Right lobe of liver (tissue), 4 donors: ENCODE results near the gene ARSI.

Experiments
- POLR2A ChIP-seq: fragments of 450-650 bp; IDR thresholded peaks from one replicate; pipeline ENCODE4 v1.6.1; 2017; ENCODE audit warnings: antibody characterized with exemption, mild to moderate bottlenecking
- TF ChIP-seq, protein P1 (sequence below), 4 donors: fragments of 200-600 bp in 3 of 4; fragments of 450-650 bp in 1 of 4; IDR thresholded peaks; one replicate each; pipeline versions ENCODE4 v1.5.1 to v1.8.0; 2016 to 2022; ENCODE audit warnings: antibody characterized with exemption in 4 of 4, mild to moderate bottlenecking in 2 of 4
- donor health status: DM: no; HTN: no; CAD: no.
- donor health status: DM: no; HTN: no; CAD: no.
- donor health status: DM: no; HTN: yes; CAD: no.

DNA sequence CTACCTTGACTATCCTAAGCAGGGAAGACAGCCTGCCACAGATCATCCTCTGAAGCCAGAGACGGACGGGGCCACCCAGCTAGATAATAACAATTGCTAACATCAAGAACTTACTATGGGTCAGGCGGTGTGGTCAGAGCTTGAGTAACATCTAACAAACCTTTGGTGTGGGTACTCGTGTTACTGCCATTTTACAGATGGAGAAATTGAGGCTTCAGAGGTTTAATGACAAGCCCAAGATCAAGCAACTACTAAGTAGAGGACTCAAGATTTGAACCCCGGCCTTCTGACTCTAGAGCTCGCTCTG, 16.7 kb upstream of the ARSI start:
- TF ChIP-seq, protein P1, sequence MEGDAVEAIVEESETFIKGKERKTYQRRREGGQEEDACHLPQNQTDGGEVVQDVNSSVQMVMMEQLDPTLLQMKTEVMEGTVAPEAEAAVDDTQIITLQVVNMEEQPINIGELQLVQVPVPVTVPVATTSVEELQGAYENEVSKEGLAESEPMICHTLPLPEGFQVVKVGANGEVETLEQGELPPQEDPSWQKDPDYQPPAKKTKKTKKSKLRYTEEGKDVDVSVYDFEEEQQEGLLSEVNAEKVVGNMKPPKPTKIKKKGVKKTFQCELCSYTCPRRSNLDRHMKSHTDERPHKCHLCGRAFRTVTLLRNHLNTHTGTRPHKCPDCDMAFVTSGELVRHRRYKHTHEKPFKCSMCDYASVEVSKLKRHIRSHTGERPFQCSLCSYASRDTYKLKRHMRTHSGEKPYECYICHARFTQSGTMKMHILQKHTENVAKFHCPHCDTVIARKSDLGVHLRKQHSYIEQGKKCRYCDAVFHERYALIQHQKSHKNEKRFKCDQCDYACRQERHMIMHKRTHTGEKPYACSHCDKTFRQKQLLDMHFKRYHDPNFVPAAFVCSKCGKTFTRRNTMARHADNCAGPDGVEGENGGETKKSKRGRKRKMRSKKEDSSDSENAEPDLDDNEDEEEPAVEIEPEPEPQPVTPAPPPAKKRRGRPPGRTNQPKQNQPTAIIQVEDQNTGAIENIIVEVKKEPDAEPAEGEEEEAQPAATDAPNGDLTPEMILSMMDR (IDR thresholded peaks at IDR 0.05) = no peak
- TF ChIP-seq POLR2A = no peak
